ENCODE data around the gene CYP39A1.

GRCh38 chr6:46605091-46605797, 47.4 kb downstream of the CYP39A1 start:
- TF ChIP-seq MAX (IDR thresholded peaks at IDR 0.05; ENCODE audit: low read depth, low read length) (no peak), TARDBP (IDR thresholded peaks at IDR 0.05; ENCODE audit: borderline replicate concordance) (no peak), BRCA1 (IDR thresholded peaks at IDR 0.05; ENCODE audit: low read depth, low read length) (no peak), ZNF217 (IDR thresholded peaks at IDR 0.05) (no peak), CTCF (IDR thresholded peaks at IDR 0.05 in 2 of 3, conservative IDR thresholded peaks at IDR 0.05 in 1 of 3; ENCODE audit: control insufficient read depth in 2 of 3, extremely low read depth in 1 of 3, insufficient read depth in 1 of 3, low read depth in 3 of 3, low read length in 3 of 3) (no peak), CBFB (IDR thresholded peaks at IDR 0.05; ENCODE audit: low read depth) (no peak), EZH2 (IDR thresholded peaks at IDR 0.05; ENCODE audit: borderline replicate concordance, control insufficient read depth, low read depth, low read length) (no peak), BHLHE40 (IDR thresholded peaks at IDR 0.05; ENCODE audit: borderline replicate concordance in 1 of 2, low read depth in 2 of 2, low read length in 1 of 2) (no peak), YY1 (IDR thresholded peaks at IDR 0.05; ENCODE audit: low read depth, low read length) (no peak), ZNF24 (IDR thresholded peaks at IDR 0.05) (no peak), GABPA (IDR thresholded peaks at IDR 0.05; ENCODE audit: low read depth) (no peak), MEF2A (IDR thresholded peaks at IDR 0.05; ENCODE audit: insufficient read depth, low read depth, low read length) (no peak)

All from GM12878 (cell line).